Lower leg skin (tissue), 3 donors: ENCODE results near the gene CBFA2T3.

Experiments used
- POLR2A ChIP-seq, 2 donors: fragments of 450-650 bp; IDR thresholded peaks; one replicate each; pipeline ENCODE4 v1.6.1; 2016 to 2017; ENCODE audit warnings: antibody characterized with exemption in 2 of 2, mild to moderate bottlenecking in 1 of 2, moderate library complexity in 1 of 2
- TF ChIP-seq, protein P1 (sequence below), 3 donors: fragments of 450-650 bp; IDR thresholded peaks; one replicate each; pipeline ENCODE4 v1.5.1; 2016; ENCODE audit warnings: antibody characterized with exemption in 3 of 3, mild to moderate bottlenecking in 3 of 3, moderate library complexity in 2 of 3

DNA sequence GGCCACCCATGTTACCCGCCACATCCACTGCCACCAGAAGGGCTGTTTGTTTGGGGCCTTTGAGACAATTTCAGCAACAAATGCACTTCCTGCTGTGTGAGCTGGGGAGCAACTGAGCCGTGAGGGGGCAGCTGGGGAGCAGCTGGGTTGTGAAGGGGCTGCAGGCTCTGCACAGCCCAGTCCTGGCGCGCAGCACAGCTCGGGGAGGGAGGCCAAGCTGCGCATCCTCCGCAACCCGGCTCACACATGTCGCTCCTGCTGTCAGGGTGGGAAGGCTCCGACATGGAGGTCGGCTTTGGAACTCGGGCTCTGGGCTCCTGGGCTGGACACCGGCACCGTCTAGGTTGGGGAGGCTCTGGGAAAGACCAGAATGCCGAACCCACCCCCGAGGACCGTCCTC, 53.6 kb downstream of the CBFA2T3 start:
- TF ChIP-seq, protein P1, sequence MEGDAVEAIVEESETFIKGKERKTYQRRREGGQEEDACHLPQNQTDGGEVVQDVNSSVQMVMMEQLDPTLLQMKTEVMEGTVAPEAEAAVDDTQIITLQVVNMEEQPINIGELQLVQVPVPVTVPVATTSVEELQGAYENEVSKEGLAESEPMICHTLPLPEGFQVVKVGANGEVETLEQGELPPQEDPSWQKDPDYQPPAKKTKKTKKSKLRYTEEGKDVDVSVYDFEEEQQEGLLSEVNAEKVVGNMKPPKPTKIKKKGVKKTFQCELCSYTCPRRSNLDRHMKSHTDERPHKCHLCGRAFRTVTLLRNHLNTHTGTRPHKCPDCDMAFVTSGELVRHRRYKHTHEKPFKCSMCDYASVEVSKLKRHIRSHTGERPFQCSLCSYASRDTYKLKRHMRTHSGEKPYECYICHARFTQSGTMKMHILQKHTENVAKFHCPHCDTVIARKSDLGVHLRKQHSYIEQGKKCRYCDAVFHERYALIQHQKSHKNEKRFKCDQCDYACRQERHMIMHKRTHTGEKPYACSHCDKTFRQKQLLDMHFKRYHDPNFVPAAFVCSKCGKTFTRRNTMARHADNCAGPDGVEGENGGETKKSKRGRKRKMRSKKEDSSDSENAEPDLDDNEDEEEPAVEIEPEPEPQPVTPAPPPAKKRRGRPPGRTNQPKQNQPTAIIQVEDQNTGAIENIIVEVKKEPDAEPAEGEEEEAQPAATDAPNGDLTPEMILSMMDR (IDR thresholded peaks at IDR 0.05) = no peak
- no peak for TF ChIP-seq POLR2A (IDR thresholded peaks at IDR 0.05)
